ENCODE results near the gene GHRL.
A peak's percentile ranks its signal among the peaks of the same experiment; 100 is the strongest.

Gene GHRL

DNA sequence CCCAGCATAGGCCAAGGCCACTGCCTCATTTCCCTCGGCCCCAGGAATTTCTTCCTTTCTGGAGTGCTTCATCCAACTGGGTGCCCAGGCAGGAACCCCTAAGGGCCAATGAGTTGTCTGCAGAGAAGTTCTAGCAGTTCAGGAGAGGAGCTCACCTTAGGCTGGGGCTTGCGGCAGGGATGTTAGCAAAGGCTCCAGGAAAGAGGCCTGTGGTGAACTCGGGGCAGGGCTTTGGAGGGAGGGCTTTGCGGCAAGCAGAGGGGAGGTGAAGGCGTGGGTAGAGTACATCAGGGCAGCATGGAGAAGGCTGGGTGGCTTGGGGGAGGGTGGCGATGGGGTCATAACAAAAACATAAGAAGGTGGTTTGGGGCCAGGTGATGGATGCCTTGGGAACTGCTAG is 1.1 kb downstream of the GHRL start:
- ATAC-seq (no peak), DNase-seq (ENCODE audit: low spot score in 2 of 2) (no peak)
- Mint-ChIP-seq H3K9me3 (no peaks in the 10 kb centered on the region), H3K27ac (peak overlapping the region; percentile 70), H3K4me3 (no peak overlapping the region), H3K36me3 (peaks cover 96% of the 10 kb centered on the region), H3K4me1 (peaks cover 22% of the 10 kb centered on the region)

GRCh38 chr3:10290481-10291176 is 2.1 kb downstream of the GHRL start:
- H3K36me3 Mint-ChIP-seq: peaks cover 96% of the 10 kb centered on the region
- H3K27ac Mint-ChIP-seq: peak overlapping the region; percentile 70
- ATAC-seq (no peak), DNase-seq (ENCODE audit: low spot score in 2 of 2) (no peak)
- H3K9me3 Mint-ChIP-seq: no peaks in the 10 kb centered on the region
- peaks cover 26% of the 10 kb centered on the region for H3K4me1 Mint-ChIP-seq
- H3K4me3 Mint-ChIP-seq: no peak overlapping the region

- peak overlapping the region; percentile 78 for H3K27ac Mint-ChIP-seq
- no peaks in the 10 kb centered on the region for H3K9me3 Mint-ChIP-seq
- DNase-seq (ENCODE audit: low spot score in 2 of 2) (no peak), ATAC-seq (no peak)
- peaks cover 34% of the 10 kb centered on the region for H3K4me1 Mint-ChIP-seq
- H3K4me3 Mint-ChIP-seq: no peak overlapping the region
- peaks cover 92% of the 10 kb centered on the region for H3K36me3 Mint-ChIP-seq
These were observed 2.9 kb downstream of the GHRL start for GRCh38 chr3:10289787-10290355.

GRCh38 chr3:10289077-10289476 is 3.7 kb downstream of the GHRL start:
- Mint-ChIP-seq H3K4me3 (no peak overlapping the region), H3K9me3 (no peaks in the 10 kb centered on the region), H3K36me3 (peaks cover 92% of the 10 kb centered on the region), H3K4me1 (peaks cover 37% of the 10 kb centered on the region), H3K27ac (peak overlapping the region; percentile 78)
- no peak for ATAC-seq
- DNase-seq (ENCODE audit: low spot score in 2 of 2): no peak

DNA sequence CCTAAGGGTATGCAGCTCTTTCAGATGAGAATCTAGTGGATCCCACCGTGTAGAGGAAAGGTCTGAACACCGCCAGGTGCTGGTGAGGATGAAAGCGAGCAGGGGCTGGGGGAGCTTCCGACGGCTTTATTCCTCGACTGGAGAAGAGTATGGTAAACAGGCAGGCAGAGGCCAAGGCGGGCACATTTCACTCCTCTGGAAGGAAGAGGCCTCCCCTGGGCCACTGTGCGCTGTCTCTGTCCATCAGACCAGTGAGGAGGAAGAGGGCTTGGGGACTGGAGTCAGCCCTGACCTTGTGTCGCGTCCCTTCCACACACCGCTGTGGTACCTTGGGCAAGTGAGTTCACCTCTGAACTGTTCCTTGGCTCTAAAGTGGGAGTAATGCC is 4.2 kb downstream of the GHRL start:
- H3K27ac Mint-ChIP-seq: peak overlapping the region; percentile 78
- no peak overlapping the region for H3K4me3 Mint-ChIP-seq
- no peak for DNase-seq (ENCODE audit: low spot score in 2 of 2)
- ATAC-seq: no peak
- no peaks in the 10 kb centered on the region for H3K9me3 Mint-ChIP-seq
- peaks cover 92% of the 10 kb centered on the region for H3K36me3 Mint-ChIP-seq
- peaks cover 40% of the 10 kb centered on the region for H3K4me1 Mint-ChIP-seq

GRCh38 chr3:10287936-10288574 is 4.7 kb downstream of the GHRL start:
- Mint-ChIP-seq H3K36me3 (peaks cover 92% of the 10 kb centered on the region), H3K4me1 (peaks cover 44% of the 10 kb centered on the region), H3K9me3 (no peaks in the 10 kb centered on the region), H3K4me3 (no peak overlapping the region), H3K27ac (peak overlapping the region; percentile 78)
- ATAC-seq (no peak), DNase-seq (ENCODE audit: low spot score in 2 of 2) (no peak)

GRCh38 chr3:10286596-10287295 is 6.0 kb downstream of the GHRL start:
- ATAC-seq: peak; percentile 63
- peak in 1 of 2 donors; percentile 47 for DNase-seq (ENCODE audit: low spot score in 2 of 2)
- H3K4me1 Mint-ChIP-seq: peaks cover 49% of the 10 kb centered on the region

DNA sequence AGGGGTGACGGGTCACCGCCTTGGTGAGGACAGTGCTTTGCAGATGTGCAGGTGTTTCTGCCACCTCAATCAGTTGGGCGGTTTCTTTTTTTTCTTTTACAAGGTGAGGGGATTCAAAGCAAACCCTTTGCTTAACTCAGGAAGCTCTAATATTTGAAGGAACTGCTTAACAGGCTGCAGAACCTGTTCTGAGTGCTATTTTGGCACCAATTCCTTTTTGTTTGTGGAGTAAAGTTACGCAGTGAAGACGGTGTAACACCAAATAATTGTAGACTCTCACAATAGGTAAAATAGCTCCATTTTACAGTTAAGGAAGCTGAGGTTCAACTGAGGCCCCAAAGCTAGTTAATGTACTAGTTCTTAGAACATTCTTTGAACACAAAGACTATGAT is 6.6 kb downstream of the GHRL start:
- peaks cover 93% of the 10 kb centered on the region for H3K36me3 Mint-ChIP-seq
- peak overlapping the region; percentile 91 for H3K27ac Mint-ChIP-seq
- peaks cover 44% of the 10 kb centered on the region for H3K4me1 Mint-ChIP-seq
- ATAC-seq (no peak), DNase-seq (ENCODE audit: low spot score in 2 of 2) (no peak)
- no peaks in the 10 kb centered on the region for H3K9me3 Mint-ChIP-seq
- no peak overlapping the region for H3K4me3 Mint-ChIP-seq

More at GRCh38 chr3:10286596-10287295, 6.0 kb downstream of the GHRL start:
- H3K9me3 Mint-ChIP-seq: no peaks in the 10 kb centered on the region
- peak overlapping the region; percentile 69 for H3K27ac Mint-ChIP-seq
- H3K4me3 Mint-ChIP-seq: no peak overlapping the region
- peaks cover 92% of the 10 kb centered on the region for H3K36me3 Mint-ChIP-seq

DNA sequence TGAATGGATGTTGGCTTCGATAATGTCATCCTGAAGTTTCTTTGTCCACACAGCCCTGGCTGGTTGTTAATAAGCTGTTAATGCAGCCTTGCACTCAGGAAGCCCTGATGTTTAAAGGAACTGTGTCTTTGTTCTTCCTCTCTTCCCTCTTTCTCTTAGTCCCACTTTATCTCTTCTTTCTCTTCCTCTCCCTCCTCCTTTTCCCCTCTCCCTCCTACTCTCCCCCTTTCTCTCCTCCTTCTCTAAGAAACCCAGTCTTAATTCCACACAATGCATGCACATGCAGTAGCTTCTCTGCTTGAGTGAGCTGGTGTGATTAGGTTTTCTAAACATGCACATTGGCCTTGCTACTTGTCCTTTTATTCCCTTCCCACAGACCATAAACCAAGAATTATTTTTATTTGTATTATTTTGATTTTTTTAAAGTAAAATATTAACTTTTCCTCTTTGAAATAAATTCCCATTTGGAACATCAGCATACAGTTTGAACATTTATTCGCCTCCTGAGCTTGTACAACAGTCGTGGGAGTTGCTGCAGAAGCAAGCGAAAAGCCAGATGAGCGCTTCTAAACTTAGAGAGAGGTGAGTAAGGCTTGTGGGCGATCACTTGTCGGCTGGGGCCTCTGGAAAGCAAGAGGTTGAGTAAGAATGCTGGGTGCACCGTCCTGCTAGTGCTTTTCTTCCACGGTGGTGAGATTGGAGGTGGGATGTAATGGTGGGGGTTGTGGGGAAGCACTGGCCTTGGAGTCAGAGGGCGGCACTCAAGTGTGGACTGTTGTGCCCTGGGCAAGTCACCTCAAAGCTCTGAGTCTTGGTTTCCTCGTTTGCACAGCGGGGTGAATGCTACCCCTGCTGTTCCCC is 7.2 kb downstream of the GHRL start:
- Mint-ChIP-seq H3K27ac (peak overlapping the region; percentile 91), H3K36me3 (peaks cover 96% of the 10 kb centered on the region)
- peak; percentile 49 for ATAC-seq

DNA sequence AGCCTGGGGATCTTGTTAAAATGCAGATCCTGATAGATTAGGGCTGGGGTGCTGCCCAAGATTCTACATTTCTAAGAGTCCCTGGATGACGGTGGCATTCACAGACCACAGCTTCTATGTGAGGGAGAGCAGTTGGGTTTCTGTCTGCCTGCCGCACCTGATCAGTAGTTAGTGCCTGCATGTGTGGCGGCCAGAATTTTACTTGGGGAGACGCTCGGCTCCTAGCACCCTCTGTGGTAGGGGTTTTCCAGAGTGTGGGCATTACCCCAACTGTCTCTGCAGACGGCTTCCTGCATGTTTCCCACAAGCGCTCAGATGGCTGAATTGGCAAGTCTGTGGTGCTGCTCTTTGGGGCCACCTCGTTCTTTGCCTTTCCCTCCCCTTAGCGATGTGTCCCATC is 8.3 kb downstream of the GHRL start:
- no peaks in the 10 kb centered on the region for H3K9me3 Mint-ChIP-seq
- H3K36me3 Mint-ChIP-seq: peaks cover 96% of the 10 kb centered on the region
- peaks cover 55% of the 10 kb centered on the region for H3K4me1 Mint-ChIP-seq
- H3K27ac Mint-ChIP-seq: peak overlapping the region; percentile 91
- no peak for DNase-seq (ENCODE audit: low spot score in 2 of 2)
- ATAC-seq: peak; percentile 75
- H3K4me3 Mint-ChIP-seq: peak overlapping the region; percentile 39

More for the DNA sequence above, 7.2 kb downstream of the GHRL start:
- no peak for DNase-seq (ENCODE audit: low spot score in 2 of 2)
- H3K9me3 Mint-ChIP-seq: no peaks in the 10 kb centered on the region
- peaks cover 45% of the 10 kb centered on the region for H3K4me1 Mint-ChIP-seq
- peak overlapping the region; percentile 39 for H3K4me3 Mint-ChIP-seq

GRCh38 chr3:10283638-10284037 is 9.1 kb downstream of the GHRL start:
- Mint-ChIP-seq H3K9me3 (no peaks in the 10 kb centered on the region), H3K4me1 (peaks cover 55% of the 10 kb centered on the region), H3K27ac (peak overlapping the region; percentile 91), H3K4me3 (peak overlapping the region; percentile 39), H3K36me3 (peaks cover 96% of the 10 kb centered on the region)
- DNase-seq (ENCODE audit: low spot score in 2 of 2) (no peak), ATAC-seq (no peak)

DNA sequence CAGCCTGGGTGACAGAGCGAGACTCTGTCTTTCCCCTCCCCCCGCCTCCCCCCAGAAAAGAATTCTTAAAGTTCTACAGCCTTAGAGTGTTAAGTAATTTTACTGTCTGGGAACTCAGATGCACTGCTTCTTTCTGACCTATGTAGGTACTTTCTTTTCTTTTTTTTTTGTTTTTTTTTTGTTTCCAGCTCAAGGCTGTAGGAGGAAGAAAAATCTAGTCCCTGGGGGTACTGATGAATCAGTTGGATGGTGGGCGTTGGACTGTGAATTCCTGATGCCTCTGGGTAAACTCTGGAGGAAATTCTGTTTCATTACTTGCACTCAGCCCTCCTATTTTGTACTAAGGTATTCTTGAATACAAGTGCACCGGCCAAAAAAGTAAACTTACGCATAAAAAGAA is 10.8 kb downstream of the GHRL start:
- Mint-ChIP-seq H3K4me1 (peaks cover 64% of the 10 kb centered on the region), H3K9me3 (no peaks in the 10 kb centered on the region), H3K36me3 (peaks cover 96% of the 10 kb centered on the region), H3K27ac (no peak overlapping the region), H3K4me3 (no peak overlapping the region)
- no peak for DNase-seq (ENCODE audit: low spot score in 2 of 2)
- no peak for ATAC-seq

DNA sequence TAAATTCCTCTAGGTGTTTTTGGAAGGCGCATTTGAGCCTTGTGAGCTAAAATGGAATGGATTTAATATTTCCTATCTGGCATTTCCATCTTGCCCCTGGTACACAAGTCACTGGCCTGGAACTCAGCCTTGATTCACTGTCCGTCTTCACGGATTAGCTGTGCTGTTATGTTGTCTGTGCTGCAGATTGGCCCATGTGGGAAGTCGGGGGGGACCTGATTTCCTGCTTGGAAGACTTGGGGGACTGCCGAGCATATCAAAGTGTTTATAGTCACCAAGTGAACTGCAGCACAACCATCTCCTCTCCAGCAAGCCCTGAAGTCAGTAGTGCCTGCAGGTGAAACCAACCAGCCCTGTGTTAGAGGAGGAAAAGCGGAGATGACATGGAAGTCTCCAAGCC is 12.2 kb downstream of the GHRL start:
- H3K36me3 Mint-ChIP-seq: peaks cover 96% of the 10 kb centered on the region
- no peak for DNase-seq (ENCODE audit: low spot score in 2 of 2)
- peaks cover 55% of the 10 kb centered on the region for H3K4me1 Mint-ChIP-seq

GRCh38 chr3:10280177-10280529 is 12.6 kb downstream of the GHRL start:
- Mint-ChIP-seq H3K27ac (no peak overlapping the region), H3K36me3 (peaks cover 100% of the 10 kb centered on the region), H3K4me3 (no peak overlapping the region), H3K9me3 (no peaks in the 10 kb centered on the region), H3K4me1 (peaks cover 55% of the 10 kb centered on the region)
- no peak for DNase-seq (ENCODE audit: low spot score in 2 of 2)
- ATAC-seq: peak; percentile 33

More for the DNA sequence above, 12.2 kb downstream of the GHRL start:
- no peak for ATAC-seq
- Mint-ChIP-seq H3K4me3 (no peak overlapping the region), H3K9me3 (no peaks in the 10 kb centered on the region), H3K27ac (no peak overlapping the region)

All from stimulated activated effector memory CD8-positive, alpha-beta T cell treated with anti-CD3 and anti-CD28 coated beads, Interleukin-12 subunit alpha, Interleukin-12 subunit beta, amount 100 ng/mL, for 72 hours (primary cell).